Esophagus squamous epithelium (tissue), 4 donors: Measurements from ENCODE around the gene INHA.

Source experiments
- CTCF ChIP-seq, 6 experiments: fragments of 450-650 bp in 4 of 6; fragments of 200-600 bp in 2 of 6; sonication (generic) in 2 of 6; IDR thresholded peaks; one replicate each; pipeline ENCODE4 v1.5.1; 2016 to 2019; ENCODE audit warnings: antibody characterized with exemption in 6 of 6, mild to moderate bottlenecking in 4 of 6, moderate library complexity in 4 of 6
- POLR2A ChIP-seq, 4 donors: fragments of 450-650 bp; IDR thresholded peaks; one replicate each; pipeline ENCODE4 v1.6.1; 2017; ENCODE audit warnings: antibody characterized with exemption in 4 of 4, mild to moderate bottlenecking in 4 of 4, moderate library complexity in 3 of 4

DNA sequence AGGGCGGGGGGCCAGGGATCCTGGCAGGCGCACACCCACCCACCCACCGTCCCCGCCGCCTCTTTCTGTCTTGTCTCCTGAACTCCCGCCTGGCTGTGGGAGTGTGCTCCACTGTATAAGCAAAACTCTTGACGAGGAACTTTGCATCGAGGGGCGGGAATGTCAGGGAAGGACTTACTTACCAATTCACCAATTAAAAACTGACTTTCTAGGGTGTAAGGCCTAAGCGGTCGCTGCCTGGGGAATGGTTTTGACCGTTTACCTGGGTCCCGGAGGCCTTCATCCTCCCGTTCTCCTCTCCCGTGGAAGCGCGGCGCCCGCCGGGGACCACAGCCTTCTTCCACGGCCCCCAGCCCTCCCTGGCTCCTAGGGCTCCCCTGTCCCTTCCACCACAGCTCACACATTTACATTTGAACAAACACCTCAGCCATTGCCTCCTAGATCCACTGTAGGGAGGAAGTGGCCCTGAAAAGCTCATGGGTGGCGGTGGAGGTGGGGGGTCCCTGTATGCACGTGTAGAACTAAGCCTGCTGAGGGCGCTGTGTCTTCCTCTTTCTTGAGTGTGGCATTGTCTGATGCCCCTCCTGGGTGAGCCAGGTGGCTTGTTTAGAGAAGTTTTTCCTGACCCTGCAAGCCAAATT is 49.0 kb upstream of the INHA start:
- TF ChIP-seq CTCF (IDR thresholded peaks at IDR 0.05) = no peak
- no peak for TF ChIP-seq POLR2A (IDR thresholded peaks at IDR 0.05)
